HEK293T (cell line): ENCODE measurements around the gene AKT3.

Experiments used
- BHLHE40 ChIP-seq: fragments of 450-650 bp; IDR thresholded peaks from 2 replicates; pipeline ENCODE4 v1.6.1; 2016; ENCODE audit warnings: mild to moderate bottlenecking, moderate library complexity, borderline replicate concordance
- FOXA1 ChIP-seq: fragments of 450-650 bp; IDR thresholded peaks from 2 replicates; pipeline ENCODE4 v1.6.1; 2016; ENCODE audit warnings: mild to moderate bottlenecking
- FOXM1 ChIP-seq: fragments of 450-650 bp; IDR thresholded peaks from 2 replicates; pipeline ENCODE4 v1.6.1; 2017; ENCODE audit warnings: mild to moderate bottlenecking, borderline replicate concordance
- LEF1 ChIP-seq: fragments of 450-650 bp; IDR thresholded peaks from 2 replicates; pipeline ENCODE4 v1.6.1; 2017; ENCODE audit warnings: mild to moderate bottlenecking, borderline replicate concordance
- PKNOX1 ChIP-seq: fragments of 450-650 bp; IDR thresholded peaks from 2 replicates; pipeline ENCODE4 v1.6.1; 2016
- SP1 ChIP-seq: fragments of 450-650 bp; IDR thresholded peaks from 2 replicates; pipeline ENCODE4 v1.6.1; 2017
- SUZ12 ChIP-seq: fragments of 450-650 bp; IDR thresholded peaks from 2 replicates; pipeline ENCODE4 v1.6.1; 2016; ENCODE audit warnings: mild to moderate bottlenecking
- TARDBP ChIP-seq: fragments of 450-650 bp; IDR thresholded peaks from 2 replicates; pipeline ENCODE4 v1.6.1; 2016
- ZNF384 ChIP-seq: fragments of 450-650 bp; IDR thresholded peaks from 2 replicates; pipeline ENCODE4 v1.6.1; 2016

- no peak for TF ChIP-seq FOXA1
- TF ChIP-seq SUZ12 = no peak
- no peak for TF ChIP-seq SP1
- no peak for TF ChIP-seq ZNF384
- no peak for TF ChIP-seq LEF1
- TF ChIP-seq BHLHE40 = no peak
- no peak for TF ChIP-seq TARDBP
- no peak for TF ChIP-seq FOXM1
- no peak for TF ChIP-seq PKNOX1
These were observed 300.9 kb downstream of the AKT3 start for GRCh38 chr1:243549108-243549507.
